Mesodermal cell (in vitro differentiated cells): ENCODE data around the gene ACKR1.

ENCODE experiments used
- H3K27ac ChIP-seq: 2 replicates; pipeline ENCODE4 v1.7.0; 2013; ENCODE audit warnings: mild to moderate bottlenecking, low read depth, low read length, moderate library complexity; ENCODE audit not compliant: severe bottlenecking
- H3K36me3 ChIP-seq: 2 replicates; pipeline ENCODE4 v1.7.1; 2013; ENCODE audit warnings: mild to moderate bottlenecking, low read length, moderate library complexity; ENCODE audit not compliant: control insufficient read depth, insufficient read depth
- H3K4me1 ChIP-seq: one replicate; pipeline ENCODE4 v1.7.1; 2013; ENCODE audit warnings: mild to moderate bottlenecking, low read length; ENCODE audit not compliant: insufficient read depth, control insufficient read depth, poor library complexity, severe bottlenecking
- H3K4me3 ChIP-seq: 2 replicates; pipeline ENCODE4 v1.7.0; 2013; ENCODE audit warnings: low read length, control low read depth, mild to moderate bottlenecking; ENCODE audit not compliant: insufficient read depth, poor library complexity, severe bottlenecking; ENCODE audit errors: extremely low read depth
- H3K9me3 ChIP-seq: 2 replicates; pipeline ENCODE4 v1.7.1; 2013; ENCODE audit warnings: mild to moderate bottlenecking, low read length, moderate library complexity; ENCODE audit not compliant: control insufficient read depth
- WGBS, 2 experiments: methylation state at CpG; one replicate each; pipeline ENCODE4 v1.1.5; 2013; ENCODE audit warnings: missing lambda C conversion rate in 2 of 2; ENCODE audit not compliant: insufficient coverage in 2 of 2; 5-methylcytosine and 5-hydroxymethylcytosine counted together

ACKR1 gene

DNA sequence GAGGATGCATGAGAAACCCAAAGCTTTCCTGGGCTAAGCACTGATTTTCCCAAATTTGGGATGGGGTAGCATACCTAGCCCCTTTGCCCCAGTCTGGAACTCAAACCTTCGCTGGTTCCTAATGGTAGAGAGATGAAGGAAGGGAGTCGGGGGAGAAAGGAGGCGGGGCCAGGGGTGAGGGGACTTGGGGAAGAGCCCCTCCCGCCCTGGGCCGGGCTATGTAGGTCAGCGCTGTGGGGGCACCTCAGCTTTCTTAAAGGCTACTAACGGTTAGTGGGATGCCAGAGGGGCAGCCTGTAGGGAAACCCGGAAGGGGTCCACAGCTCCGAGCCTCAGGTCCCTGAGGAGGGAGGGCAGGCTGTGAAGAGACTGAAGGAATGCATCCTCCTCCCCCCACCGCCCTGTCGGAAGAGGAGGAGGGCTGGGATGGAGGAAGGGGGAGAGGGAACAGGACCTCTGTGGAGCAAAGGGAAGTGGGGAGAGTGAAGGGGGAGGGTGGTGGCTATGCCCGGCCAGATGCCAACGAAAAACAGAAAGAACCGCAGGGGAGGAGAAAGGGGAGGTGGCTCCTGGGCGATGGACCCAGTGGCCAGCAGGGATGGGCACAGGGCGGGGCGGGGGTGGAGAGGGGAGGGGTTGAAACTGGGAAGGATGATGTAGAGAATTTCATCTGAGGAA is 31.9 kb upstream of the ACKR1 start:
- H3K4me3 ChIP-seq: peak overlapping the region; percentile 60
- H3K4me1 ChIP-seq: peaks cover 6% of the 10 kb centered on the region
- no peak overlapping the region for H3K27ac ChIP-seq
- no peaks in the 10 kb centered on the region for H3K36me3 ChIP-seq
- 0 to 1% methylated on average over 5 to 9 of the region's 17 CpGs for WGBS, 2 experiments
- H3K9me3 ChIP-seq: no peaks in the 10 kb centered on the region

DNA sequence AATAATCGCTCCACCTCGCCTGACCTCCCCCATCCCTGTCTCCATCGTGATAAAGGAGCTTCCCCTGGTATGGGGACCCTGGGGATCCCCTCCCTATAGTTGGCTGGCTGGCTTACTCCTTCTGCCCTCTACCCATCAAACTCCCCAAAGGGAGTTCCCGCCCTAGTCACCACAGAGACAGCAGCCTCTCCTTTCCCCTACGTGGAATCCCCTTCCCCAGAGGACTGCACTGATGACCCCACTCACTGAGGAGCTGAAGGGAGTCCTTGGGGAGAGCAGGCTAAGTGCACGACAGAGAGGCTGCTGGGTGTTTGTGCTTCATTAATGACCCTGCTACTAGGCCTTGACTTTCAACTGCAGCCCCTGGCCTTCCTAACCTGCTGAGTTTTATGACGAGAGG is 31.4 kb upstream of the ACKR1 start:
- Histone ChIP-seq H3K4me3 (no peak overlapping the region), H3K36me3 (no peaks in the 10 kb centered on the region), H3K4me1 (peaks cover 6% of the 10 kb centered on the region), H3K27ac (no peak overlapping the region), H3K9me3 (no peaks in the 10 kb centered on the region)
- WGBS, 2 experiments: 23 to 36% methylated on average over 5 of the region's 7 CpGs

DNA sequence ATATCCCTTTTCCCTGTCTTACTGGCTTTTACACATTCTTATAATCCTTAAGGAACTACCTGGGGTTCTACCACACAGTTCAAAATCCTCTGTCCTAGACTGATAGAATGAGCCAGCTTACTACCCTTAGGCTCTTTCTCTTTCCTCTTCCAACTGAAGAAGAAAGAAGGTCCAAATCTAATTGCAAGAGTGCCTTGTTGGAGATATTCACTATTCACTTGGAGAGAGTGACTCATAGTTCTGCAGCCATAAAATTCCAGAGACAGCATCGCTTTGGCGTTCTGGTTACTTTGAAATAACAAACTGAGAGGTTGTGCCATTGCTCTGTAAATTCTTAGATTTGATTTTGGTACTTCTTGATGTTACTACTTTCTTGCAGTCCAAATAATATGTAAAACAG is 29.1 kb upstream of the ACKR1 start:
- H3K9me3 ChIP-seq: no peaks in the 10 kb centered on the region
- no peaks in the 10 kb centered on the region for H3K36me3 ChIP-seq
- H3K27ac ChIP-seq: no peak overlapping the region
- H3K4me3 ChIP-seq: no peak overlapping the region
- peaks cover 6% of the 10 kb centered on the region for H3K4me1 ChIP-seq
- 100% methylated on average over 1 of the region's 2 CpGs; no CpG with 5 or more reads in 1 of the 2 experiments for WGBS, 2 experiments

- peaks cover 6% of the 10 kb centered on the region for H3K4me1 ChIP-seq
- 0 to 35% methylated on average over 1 to 2 of the region's 3 CpGs for WGBS, 2 experiments
- H3K36me3 ChIP-seq: no peaks in the 10 kb centered on the region
- H3K4me3 ChIP-seq: no peak overlapping the region
- no peak overlapping the region for H3K27ac ChIP-seq
- no peaks in the 10 kb centered on the region for H3K9me3 ChIP-seq
Measured at GRCh38 chr1:159177272-159177907, 27.3 kb upstream of the ACKR1 start.

GRCh38 chr1:159179906-159180305 is 24.8 kb upstream of the ACKR1 start:
- no peaks in the 10 kb centered on the region for H3K9me3 ChIP-seq
- H3K4me3 ChIP-seq: no peak overlapping the region
- no peak overlapping the region for H3K27ac ChIP-seq
- H3K4me1 ChIP-seq: peaks cover 3% of the 10 kb centered on the region
- H3K36me3 ChIP-seq: no peaks in the 10 kb centered on the region

DNA sequence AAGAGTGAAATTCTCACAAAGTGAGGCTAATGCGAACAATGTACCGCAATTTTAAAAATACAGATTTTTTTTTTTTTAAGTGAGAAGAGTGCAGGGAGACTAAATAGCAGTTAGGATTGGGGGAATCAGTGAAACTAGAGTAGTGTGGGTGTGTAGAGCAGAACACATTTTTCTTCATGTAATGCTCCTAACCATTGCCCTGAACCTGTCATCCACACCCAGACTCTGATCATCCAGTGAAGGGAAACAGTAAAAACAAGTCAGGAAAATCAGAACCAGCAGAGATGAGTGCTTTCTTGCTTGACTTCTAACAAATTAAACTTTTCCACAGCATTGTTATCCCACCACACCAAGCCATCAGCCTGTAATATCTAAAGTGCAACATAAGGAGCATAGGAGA is 24.2 kb upstream of the ACKR1 start:
- WGBS, 2 experiments: 100% methylated on average over 2 of the region's 2 CpGs; no CpG with 5 or more reads in 1 of the 2 experiments
- Histone ChIP-seq H3K9me3 (no peaks in the 10 kb centered on the region), H3K4me3 (no peak overlapping the region), H3K4me1 (no peaks in the 10 kb centered on the region), H3K36me3 (no peaks in the 10 kb centered on the region), H3K27ac (no peak overlapping the region)

DNA sequence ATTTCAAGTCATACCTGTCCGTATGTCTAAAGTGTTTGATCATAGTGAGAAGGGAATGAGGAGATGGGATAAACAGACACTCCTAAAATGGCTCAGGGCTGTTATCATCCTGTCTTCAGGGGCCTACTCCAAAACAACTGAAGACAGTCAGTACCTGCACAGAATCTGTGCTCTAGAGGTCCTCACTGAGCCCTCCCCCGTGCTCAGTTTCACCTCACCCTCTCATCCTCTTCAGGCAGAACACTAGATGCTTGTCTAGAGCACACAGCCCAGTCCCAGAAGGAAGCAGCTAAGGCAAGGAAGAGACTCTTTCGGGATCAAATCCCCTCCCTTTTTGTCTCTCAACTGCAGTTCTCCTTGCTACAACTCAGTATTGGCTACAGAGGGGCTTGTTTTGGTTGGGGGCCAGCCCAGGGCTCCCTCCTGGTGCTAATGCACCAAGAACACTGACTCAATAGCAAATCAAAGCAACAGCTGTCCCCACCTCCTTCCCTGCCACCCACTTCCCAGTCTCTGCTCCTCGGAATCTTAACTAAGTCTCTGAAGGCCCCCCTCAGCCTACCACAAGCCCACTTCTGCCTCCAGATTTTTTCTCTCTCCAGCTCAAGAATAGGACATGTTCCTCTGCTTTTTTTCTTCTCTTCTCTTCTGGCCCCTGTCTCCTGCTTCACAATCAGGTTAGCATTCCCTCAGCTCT is 23.2 kb upstream of the ACKR1 start:
- peaks cover 1% of the 10 kb centered on the region for H3K4me1 ChIP-seq
- H3K4me3 ChIP-seq: no peak overlapping the region
- whole genome bisulfite sequencing, 2 experiments: 36 to 54% methylated on average over 3 to 4 of the region's 4 CpGs
- no peaks in the 10 kb centered on the region for H3K36me3 ChIP-seq
- H3K27ac ChIP-seq: no peak overlapping the region
- no peaks in the 10 kb centered on the region for H3K9me3 ChIP-seq

DNA sequence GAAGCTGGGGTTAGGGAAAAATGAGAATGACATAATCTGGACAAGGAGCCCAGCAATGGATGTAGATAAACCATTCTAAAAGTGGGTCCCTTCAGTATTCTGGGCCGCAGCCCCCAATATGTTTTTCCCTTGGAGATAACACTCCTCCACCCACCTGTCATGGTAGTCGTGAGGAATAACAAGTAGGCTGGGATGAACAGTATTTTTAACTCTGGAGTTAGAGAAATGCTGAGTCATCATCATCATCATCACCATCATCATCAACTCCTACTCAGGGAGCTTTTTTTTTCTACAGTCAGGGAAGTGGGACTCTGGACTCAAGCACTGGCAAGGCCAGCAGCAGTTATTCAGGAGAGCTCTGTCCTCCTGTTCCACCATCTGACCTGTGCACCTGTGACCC is 20.5 kb upstream of the ACKR1 start:
- H3K4me1 ChIP-seq: peaks cover 9% of the 10 kb centered on the region
- H3K4me3 ChIP-seq: no peak overlapping the region
- no peaks in the 10 kb centered on the region for H3K36me3 ChIP-seq
- H3K9me3 ChIP-seq: no peaks in the 10 kb centered on the region
- no CpG with 5 or more reads among the region's 2 CpGs for WGBS, 2 experiments
- H3K27ac ChIP-seq: no peak overlapping the region

DNA sequence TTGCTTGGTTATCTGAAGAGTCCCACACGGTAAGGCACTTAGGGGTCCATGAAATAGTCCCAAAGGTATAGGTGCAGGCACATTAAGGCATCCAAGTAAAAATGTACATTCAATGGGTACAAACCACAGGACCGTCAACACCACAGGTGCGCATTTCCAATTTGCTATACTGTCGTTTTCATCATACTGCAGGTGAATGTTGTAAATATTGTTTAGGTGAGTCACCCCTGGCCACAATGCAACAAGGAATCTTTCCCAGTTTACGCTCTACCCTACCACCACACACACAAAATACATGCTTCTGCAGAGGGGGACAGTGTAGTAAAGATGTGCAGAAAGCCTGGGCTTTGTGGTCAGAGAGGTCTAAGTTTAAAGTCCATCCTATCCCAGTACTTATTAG is 19.6 kb upstream of the ACKR1 start:
- Histone ChIP-seq H3K36me3 (no peaks in the 10 kb centered on the region), H3K27ac (no peak overlapping the region), H3K4me1 (peaks cover 9% of the 10 kb centered on the region), H3K4me3 (no peak overlapping the region), H3K9me3 (no peaks in the 10 kb centered on the region)
- 100% methylated on average over 1 of the region's 5 CpGs for WGBS, 2 experiments

- no peak overlapping the region for H3K27ac ChIP-seq
- no peaks in the 10 kb centered on the region for H3K9me3 ChIP-seq
- H3K4me1 ChIP-seq: peaks cover 9% of the 10 kb centered on the region
- H3K4me3 ChIP-seq: no peak overlapping the region
- 33 to 38% methylated on average over 1 of the region's 3 CpGs for WGBS, 2 experiments
- H3K36me3 ChIP-seq: peaks cover 1% of the 10 kb centered on the region
Measured at GRCh38 chr1:159187033-159187432, 17.6 kb upstream of the ACKR1 start.
